HG03025 (cell line): ENCODE measurements around the gene PIAS2.
"Not testable (repeated sequence)": the region's sequence is repeated elsewhere in the genome, so short reads cannot be mapped to it uniquely, and the experiment has no call there.

ENCODE experiments used
- ATAC-seq: cut with Tn5 transposase; IDR thresholded peaks from one replicate; pipeline ENCODE4 v1.9.1; 2021; ENCODE audit warnings: mild to moderate bottlenecking, moderate library complexity; ENCODE audit not compliant: unreplicated experiment, low FRiP score

PIAS2 gene

DNA sequence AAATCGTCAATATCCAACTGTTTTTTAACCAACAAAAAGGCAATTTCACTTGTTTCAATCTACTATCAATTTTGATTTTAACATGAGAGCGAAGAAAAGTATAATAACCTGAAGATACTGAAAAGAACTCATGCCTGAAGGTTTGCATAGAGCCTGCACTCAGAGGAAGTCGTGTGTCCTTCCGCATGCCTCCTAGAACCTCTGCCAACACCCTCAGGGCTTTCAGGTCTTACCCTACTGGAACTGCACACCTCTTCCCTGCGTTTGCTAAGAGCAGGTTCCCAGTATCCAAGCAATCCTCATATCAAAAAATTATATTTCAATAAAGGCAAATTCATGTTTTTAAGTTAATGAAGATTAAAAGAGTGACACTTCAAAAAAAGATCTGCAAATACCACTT is 74.7 kb downstream of the PIAS2 start:
- ATAC-seq: no peak

DNA sequence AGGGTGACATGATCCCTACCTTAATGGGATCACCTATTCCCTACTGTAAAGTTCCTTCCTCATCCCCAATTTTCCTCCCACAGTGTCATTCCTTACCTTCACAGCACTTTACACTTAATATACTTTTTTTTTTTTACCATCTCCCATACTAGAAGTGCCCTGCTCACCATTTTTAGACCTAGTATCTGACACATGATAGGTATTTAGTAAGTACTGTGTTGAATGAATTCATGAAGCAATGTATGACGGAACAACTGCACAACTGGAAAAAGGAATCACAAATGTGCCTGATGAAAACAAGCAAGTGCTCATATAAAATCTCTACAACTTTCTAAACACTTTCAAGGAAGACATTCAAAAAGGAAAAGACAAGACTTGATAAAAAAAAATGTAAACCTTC is 83.4 kb downstream of the PIAS2 start:
- no peak for ATAC-seq

- no peak for ATAC-seq
Measured at GRCh38 chr18:46832849-46833248, 84.5 kb downstream of the PIAS2 start.

GRCh38 chr18:46832422-46832821 is 84.9 kb downstream of the PIAS2 start:
- ATAC-seq: not testable (repeated sequence)

GRCh38 chr18:46831434-46831833 is 85.9 kb downstream of the PIAS2 start:
- no peak for ATAC-seq

GRCh38 chr18:46830633-46831032 is 86.7 kb downstream of the PIAS2 start:
- no peak for ATAC-seq

DNA sequence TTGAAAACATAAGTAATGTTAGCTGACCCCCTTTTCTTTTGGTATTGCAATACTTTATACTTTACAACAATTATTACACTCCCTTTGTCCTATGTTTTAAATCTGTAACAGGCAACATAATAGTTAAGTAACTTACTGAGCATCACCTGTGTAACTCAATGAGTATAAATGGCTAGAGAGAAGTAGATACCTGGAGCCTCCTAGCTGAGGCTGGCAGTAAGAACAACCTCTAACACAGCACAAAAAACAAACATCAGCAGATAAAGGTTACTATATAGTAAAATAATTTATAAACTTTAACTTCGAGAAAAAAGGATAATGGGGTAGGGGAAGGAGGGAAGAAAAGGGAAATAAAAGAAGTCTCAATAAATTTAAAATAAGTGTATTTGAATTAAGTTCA is 87.4 kb downstream of the PIAS2 start:
- no peak for ATAC-seq

GRCh38 chr18:46829531-46829930 is 87.8 kb downstream of the PIAS2 start:
- ATAC-seq: no peak

- no peak for ATAC-seq
Measured at GRCh38 chr18:46821856-46822711, 95.2 kb downstream of the PIAS2 start.

- ATAC-seq: no peak
Measured at GRCh38 chr18:46820863-46821262, 96.4 kb downstream of the PIAS2 start.

DNA sequence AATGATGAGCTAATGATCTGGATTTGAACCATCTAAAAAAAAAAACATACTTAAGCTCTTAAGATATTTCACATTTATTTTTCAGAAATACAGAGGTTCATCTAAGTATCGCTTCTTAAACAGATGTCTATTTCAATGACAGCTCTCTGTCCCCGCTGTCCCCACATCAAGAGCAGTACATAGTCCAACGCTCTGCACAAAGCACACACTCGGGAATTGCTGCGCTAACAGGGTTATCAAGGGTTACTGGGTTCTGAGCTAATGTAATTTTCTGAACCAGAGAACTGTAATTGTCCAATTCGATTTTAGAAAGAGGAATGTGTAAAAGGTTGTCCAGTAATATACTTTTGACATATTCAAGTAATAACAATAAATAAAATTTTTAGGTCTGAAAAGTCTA is 101.6 kb downstream of the PIAS2 start:
- no peak for ATAC-seq

GRCh38 chr18:46814399-46814798 is 102.9 kb downstream of the PIAS2 start:
- ATAC-seq: no peak

- ATAC-seq: no peak
Measured at GRCh38 chr18:46812311-46812710, 105.0 kb downstream of the PIAS2 start.

GRCh38 chr18:46810481-46811000 is 106.8 kb downstream of the PIAS2 start:
- ATAC-seq: no peak

DNA sequence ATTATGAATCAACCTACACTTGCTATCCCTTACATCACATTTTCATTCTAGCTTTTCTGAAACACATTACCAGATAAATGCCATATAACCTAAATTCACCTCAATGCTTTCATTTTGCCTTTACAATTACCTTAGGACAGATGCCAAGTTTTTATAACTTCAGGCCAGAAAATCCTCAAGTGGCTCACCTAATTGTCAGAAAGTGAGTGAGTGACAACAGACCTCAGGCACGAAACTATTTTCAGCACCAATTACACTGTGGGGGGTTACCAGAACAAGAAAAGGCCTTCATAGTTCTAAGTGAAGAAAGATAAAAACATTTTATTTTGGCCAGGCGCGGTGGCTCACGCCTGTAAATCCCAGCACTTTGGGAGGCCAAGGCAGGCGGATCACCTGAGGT is 108.2 kb downstream of the PIAS2 start:
- no peak for ATAC-seq

DNA sequence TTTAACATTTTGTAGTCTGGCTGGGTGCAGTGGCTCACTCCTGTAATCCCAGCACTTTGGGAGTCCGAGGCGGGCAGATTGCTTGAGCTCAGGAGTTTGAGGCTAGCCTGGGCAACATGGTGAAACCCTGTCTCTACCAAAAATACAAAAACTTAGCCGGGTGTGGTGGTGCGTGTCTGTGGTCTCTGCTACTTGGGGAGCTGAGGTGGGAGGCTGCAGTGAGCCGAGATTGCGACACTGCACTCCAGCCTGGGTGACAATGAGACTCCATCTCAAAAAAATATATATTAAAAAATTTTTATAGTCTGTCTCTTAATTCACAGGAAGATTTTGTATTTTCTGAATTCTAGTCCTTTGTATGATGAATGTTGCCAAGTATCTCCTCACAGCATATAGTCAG is 121.4 kb downstream of the PIAS2 start:
- not testable (repeated sequence) for ATAC-seq

DNA sequence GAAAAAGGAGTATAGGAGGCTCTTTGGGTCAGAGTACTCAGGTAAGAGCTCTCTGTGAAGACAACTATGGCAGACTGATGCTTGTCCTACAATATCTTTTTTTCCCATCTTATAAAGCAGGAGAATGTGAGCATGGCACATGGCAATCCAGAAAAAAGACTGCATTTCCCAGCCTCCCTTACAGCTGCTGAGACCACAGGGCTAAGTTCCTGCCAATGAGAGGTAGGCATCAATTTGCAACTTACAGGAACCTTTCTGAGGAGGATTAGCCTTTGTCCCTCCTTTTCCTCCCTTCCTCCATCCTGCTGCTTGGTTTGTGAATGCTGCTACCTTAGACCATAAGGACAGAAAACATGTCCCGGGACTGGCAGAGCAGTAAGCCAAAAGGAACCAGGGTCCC is 122.7 kb downstream of the PIAS2 start:
- ATAC-seq: no peak

DNA sequence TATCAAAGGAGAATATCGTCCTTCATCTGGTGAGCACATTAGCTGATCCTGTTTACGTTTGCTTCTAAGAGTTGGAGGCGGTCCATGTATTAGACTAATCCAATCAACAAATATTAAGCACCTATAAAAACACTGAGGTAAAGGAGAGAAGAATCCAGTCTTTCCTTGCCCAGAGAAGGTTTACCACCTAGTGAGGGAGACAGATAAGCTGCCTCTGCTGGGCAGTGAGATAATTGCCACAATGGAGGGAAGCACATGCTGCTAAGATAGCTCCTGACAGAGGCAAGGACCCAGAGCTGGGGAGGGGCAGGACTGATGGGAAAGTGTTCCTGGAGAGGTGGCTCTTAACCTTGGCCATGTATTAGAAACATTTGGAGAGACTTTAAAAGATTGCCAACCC is 123.7 kb downstream of the PIAS2 start:
- no peak for ATAC-seq

DNA sequence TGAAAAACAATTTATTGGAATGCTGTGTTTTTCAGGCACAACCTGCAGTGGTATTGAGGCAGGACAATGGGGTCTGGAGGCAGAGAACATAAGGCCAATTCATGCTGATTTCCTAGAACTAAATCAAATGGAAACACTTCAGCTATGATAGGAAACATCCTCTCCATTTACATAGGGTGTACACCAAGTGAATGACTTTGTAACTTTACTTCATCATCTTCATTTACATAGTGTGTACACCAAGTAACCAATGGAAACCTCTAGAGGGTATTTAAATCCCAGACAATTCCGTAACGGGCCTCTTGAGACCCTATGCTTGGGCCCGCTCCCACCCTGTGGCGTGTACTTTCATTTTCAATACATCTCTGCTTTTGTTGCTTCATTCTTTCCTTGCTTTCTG is 128.2 kb downstream of the PIAS2 start:
- ATAC-seq: no peak

GRCh38 chr18:46787674-46788073 is 129.6 kb downstream of the PIAS2 start:
- no peak for ATAC-seq

- no peak for ATAC-seq
Measured at GRCh38 chr18:46772357-46772756, 144.9 kb downstream of the PIAS2 start.

GRCh38 chr18:46771141-46771540 is 146.2 kb downstream of the PIAS2 start:
- ATAC-seq: no peak
